ENCODE measurements around the gene CCDC190. TPM values are rescaled to one million over a fixed set of nuclear protein-coding genes. Genes with fewer than 3 reads are reported as not detected.
"Not testable (repeated sequence)": the region's sequence is repeated elsewhere in the genome, so short reads cannot be mapped to it uniquely, and the experiment has no call there.

Gene CCDC190
- total and polyA plus RNA-seq, 3 donors from 2014 or later, result 0.19 to 1.6 (median 1.2) TPM

- Histone ChIP-seq H3K9me3 (no peaks in the 10 kb centered on the region), H3K27ac (no peak overlapping the region), H3K4me1 (no peaks in the 10 kb centered on the region), H3K36me3 (ENCODE audit: low read depth, missing control alignments) (no peaks in the 10 kb centered on the region), H3K27me3 (no peaks in the 10 kb centered on the region), H3K4me3 (no peak overlapping the region)
- no peak for DNase-seq
- intact Hi-C loops (cut with DNase I; ENCODE audit: low total_unique reads), result no loop called here
- no peak for TF ChIP-seq CTCF (IDR thresholded peaks at IDR 0.05)
- no peak for TF ChIP-seq POLR2A (IDR thresholded peaks at IDR 0.05)
- WGBS, 2 donors, result 65 to 68% methylated on average over 3 of the region's 3 CpGs
These were observed 15.8 kb upstream of the CCDC190 start for GRCh38 chr1:162876751-162877150.

DNA sequence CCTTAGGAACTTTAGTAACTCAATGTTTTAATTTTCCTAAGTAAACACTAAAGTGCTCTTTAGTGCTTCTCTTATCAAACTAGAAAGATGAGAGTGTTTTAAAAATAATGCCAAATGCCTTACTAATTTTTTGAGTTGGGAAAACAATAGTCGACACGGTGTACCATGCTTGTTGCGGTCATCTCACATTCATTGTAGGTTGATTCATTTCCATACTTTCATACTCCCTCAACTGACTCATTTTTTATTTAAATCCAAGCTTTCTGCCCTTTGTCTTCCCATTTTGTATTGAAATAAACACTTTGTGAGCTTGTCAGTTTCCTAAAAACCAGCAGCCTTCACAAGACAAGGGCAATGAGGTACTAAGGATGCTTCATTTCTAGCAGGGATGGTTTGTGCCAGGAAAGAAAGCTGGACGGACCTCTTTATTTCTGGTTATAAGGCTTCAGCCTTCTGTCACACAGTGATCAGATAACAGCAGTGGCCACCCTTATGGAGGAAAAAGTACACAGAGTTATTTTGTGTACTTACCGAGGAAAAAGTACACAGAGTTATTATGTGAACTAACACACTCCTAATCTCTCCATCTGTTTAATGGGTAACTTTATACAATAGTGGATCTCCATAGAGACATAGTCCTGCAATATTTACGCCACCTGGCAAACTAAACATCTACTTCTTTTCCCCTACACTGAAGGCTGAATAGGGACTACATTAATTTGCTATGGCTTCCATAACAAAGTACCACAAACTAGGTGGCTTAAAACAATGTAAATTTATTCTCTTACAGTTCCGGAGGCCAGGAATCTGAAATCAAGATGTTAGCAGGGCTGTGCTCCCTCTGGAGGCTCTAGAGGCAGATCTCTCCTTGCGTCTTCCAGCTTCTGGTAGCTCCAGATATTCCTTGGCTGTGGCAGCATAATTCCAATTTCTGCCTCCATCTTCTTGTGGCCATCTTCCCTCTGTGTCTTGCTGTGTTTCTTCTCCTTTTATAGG, 13.0 kb upstream of the CCDC190 start:
- no peak for DNase-seq
- H3K4me1 ChIP-seq, result no peaks in the 10 kb centered on the region
- intact Hi-C loops (cut with DNase I; ENCODE audit: low total_unique reads), result no loop called here
- WGBS, 2 donors, result 49 to 51% methylated on average over 8 of the region's 8 CpGs
- H3K27ac ChIP-seq, result no peak overlapping the region
- TF ChIP-seq POLR2A (IDR thresholded peaks at IDR 0.05) (no peak), CTCF (IDR thresholded peaks at IDR 0.05) (no peak)
- H3K27me3 ChIP-seq, result no peaks in the 10 kb centered on the region
- no peak overlapping the region for H3K4me3 ChIP-seq
- no peaks in the 10 kb centered on the region for H3K36me3 ChIP-seq (ENCODE audit: low read depth, missing control alignments)
- no peaks in the 10 kb centered on the region for H3K9me3 ChIP-seq

GRCh38 chr1:162872981-162873380, 12.0 kb upstream of the CCDC190 start:
- H3K9me3 ChIP-seq, result no peaks in the 10 kb centered on the region
- H3K27ac ChIP-seq, result no peak overlapping the region
- TF ChIP-seq POLR2A (IDR thresholded peaks at IDR 0.05) (no peak), CTCF (IDR thresholded peaks at IDR 0.05) (no peak)
- 63 to 76% methylated on average over 3 of the region's 3 CpGs for WGBS, 2 donors
- H3K36me3 ChIP-seq (ENCODE audit: low read depth, missing control alignments), result no peaks in the 10 kb centered on the region
- no peaks in the 10 kb centered on the region for H3K27me3 ChIP-seq
- no peaks in the 10 kb centered on the region for H3K4me1 ChIP-seq
- H3K4me3 ChIP-seq, result no peak overlapping the region
- no peak for DNase-seq
- intact Hi-C loops (cut with DNase I; ENCODE audit: low total_unique reads), result no loop called here

DNA sequence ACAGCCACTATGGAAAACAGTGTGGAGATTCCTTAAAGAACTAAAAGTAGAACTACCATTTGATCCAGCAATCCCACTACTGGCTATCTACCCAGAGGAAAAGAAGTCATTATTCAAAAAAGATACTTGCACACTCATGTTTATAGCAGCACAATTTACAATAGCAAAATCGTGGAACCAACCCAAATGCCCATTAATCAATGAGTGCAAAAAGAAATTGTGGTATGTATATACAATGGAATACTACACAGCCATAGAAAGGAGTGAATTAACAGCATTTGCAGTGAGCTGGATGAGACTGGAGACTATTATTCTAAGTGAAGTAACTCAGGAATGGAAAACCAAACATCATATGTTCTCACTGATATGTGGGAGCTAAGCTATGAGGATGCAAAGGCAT, 10.4 kb upstream of the CCDC190 start:
- H3K9me3 ChIP-seq; H3K27ac ChIP-seq; H3K4me3 ChIP-seq; intact Hi-C loops (cut with DNase I; ENCODE audit: low total_unique reads); H3K4me1 ChIP-seq; DNase-seq; H3K36me3 ChIP-seq (ENCODE audit: low read depth, missing control alignments); H3K27me3 ChIP-seq: not testable (repeated sequence)
- WGBS, 2 donors, result 61 to 73% methylated on average over 1 of the region's 1 CpG

DNA sequence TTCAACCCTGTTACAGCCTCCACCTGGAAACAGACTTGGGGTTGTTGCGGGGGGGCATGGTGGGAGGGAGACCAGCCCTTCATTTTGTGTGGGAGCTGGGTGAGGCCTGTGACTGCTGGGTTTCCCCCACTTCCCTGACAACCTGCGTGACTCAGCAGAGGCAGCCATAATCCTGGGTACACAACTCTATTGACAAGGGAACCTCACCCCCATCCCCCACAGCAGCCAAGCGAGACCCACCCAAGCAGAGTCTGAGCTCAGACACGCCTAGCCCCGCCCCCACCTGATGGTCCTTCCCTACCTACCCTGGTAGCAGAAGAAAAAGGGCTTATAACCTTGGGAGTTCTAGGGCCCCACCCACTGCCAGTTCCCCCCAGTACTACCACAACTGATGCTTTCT, 8.0 kb upstream of the CCDC190 start:
- Histone ChIP-seq H3K4me1 (no peaks in the 10 kb centered on the region), H3K36me3 (ENCODE audit: low read depth, missing control alignments) (no peaks in the 10 kb centered on the region), H3K4me3 (no peak overlapping the region), H3K27me3 (no peaks in the 10 kb centered on the region), H3K27ac (no peak overlapping the region), H3K9me3 (no peaks in the 10 kb centered on the region)
- intact Hi-C loops (cut with DNase I; ENCODE audit: low total_unique reads), result no loop called here
- no peak for DNase-seq
- 92 to 93% methylated on average over 5 of the region's 5 CpGs for WGBS, 2 donors
- TF ChIP-seq POLR2A (IDR thresholded peaks at IDR 0.05), result no peak
- TF ChIP-seq CTCF (IDR thresholded peaks at IDR 0.05), result no peak
